K562 (cell line): Measurements from ENCODE around the gene L3MBTL3. TPM values are rescaled to one million over a fixed set of nuclear protein-coding genes. Genes with fewer than 3 reads are reported as not detected.

ENCODE experiments used
- ATAC-seq: fragments of 200-7000 bp; cut with Tn5 transposase; 3 replicates; pipeline ENCODE4 v1.9.1; 2020; ENCODE audit warnings: moderate library complexity
- BruUV-seq: library from RNA; stranded (reverse); fragments of 400-500 nt; replicated peaks from 2 replicates; lab custom pipeline; 2021; lab: Mats Ljungman, UMichigan
- CTCF ChIA-PET: fragments of 300-600 bp; formaldehyde crosslinking; extraction: SDS; loops from one replicate; lab custom pipeline; 2021; ENCODE audit warnings: low intra/inter-chr PET ratio; lab: Yijun Ruan, JAX
- POLR2A ChIA-PET: fragments of 300-600, 350-650 bp; sonication (Branson Sonifier 250); formaldehyde crosslinking; extraction: SDS; loops from one replicate; lab custom pipeline; 2021; ENCODE audit warnings: antibody characterized with exemption, inconsistent platforms; lab: Yijun Ruan, JAX
- DNase-seq, 4 experiments: peaks; one replicate each; pipeline versions ENCODE4 v3.0.0 to v3.0.0-alpha.2; 2011 to 2018; ENCODE audit warnings: low spot score in 3 of 4, mixed read lengths in 3 of 4; ENCODE audit errors: extremely low read depth in 1 of 4
- FAIRE-seq: peaks from 2 replicates; lab custom pipeline; 2011; peaks lifted over from hg19 to GRCh38; lab: Jason Lieb, UNC
- H2AFZ ChIP-seq: 2 replicates; pipeline ENCODE4 v1.6.0; 2011; ENCODE audit warnings: low read depth, low read length, control low read depth, inconsistent platforms
- H3K27ac ChIP-seq: fragments of 200-600 bp; 3 replicates; pipeline ENCODE4 v1.8.0; 2011; ENCODE audit warnings: low read depth, mild to moderate bottlenecking, control low read depth, inconsistent platforms, low read length, moderate library complexity, mixed read lengths; ENCODE audit errors: extremely low read depth
- H3K27me3 ChIP-seq, 2 experiments: fragments of 300-600 bp in 1 of 2; 2 replicates in 1 of 2; 3 replicates in 1 of 2; pipeline versions ENCODE4 v1.6.0 to v1.8.0; 2011; ENCODE audit warnings: inconsistent platforms in 2 of 2, low read length in 2 of 2, mild to moderate bottlenecking in 1 of 2, mixed read lengths in 1 of 2, moderate library complexity in 1 of 2; ENCODE audit not compliant: control insufficient read depth in 2 of 2, insufficient read depth in 2 of 2
- H3K36me3 ChIP-seq: fragments of 300-600 bp; 3 replicates; pipeline ENCODE4 v1.8.0; 2011; ENCODE audit warnings: mild to moderate bottlenecking, low read length, inconsistent platforms; ENCODE audit not compliant: control insufficient read depth, insufficient read depth
- H3K4me1 ChIP-seq, 2 experiments: fragments of 200-600 bp in 1 of 2; replicated peaks in 1 of 2; 2 replicates in 1 of 2; 3 replicates in 1 of 2; pipeline versions ENCODE4 v1.5.1 to v1.8.0; 2011; ENCODE audit warnings: inconsistent platforms in 2 of 2, low read length in 2 of 2, mild to moderate bottlenecking in 1 of 2, mixed read lengths in 1 of 2, moderate library complexity in 1 of 2; ENCODE audit not compliant: control insufficient read depth in 2 of 2, insufficient read depth in 2 of 2
- H3K4me2 ChIP-seq: 2 replicates; pipeline ENCODE4 v1.6.1; 2011; ENCODE audit warnings: low read length, control low read depth, inconsistent platforms, mixed read lengths; ENCODE audit not compliant: insufficient read depth
- H3K4me3 ChIP-seq: fragments of 200-600 bp; sonication (generic), shearing (Covaris generic); 2 replicates; pipeline ENCODE4 v1.5.1; 2016; ENCODE audit warnings: control low read depth, inconsistent platforms
- H3K79me2 ChIP-seq: fragments of 200-600 bp; 3 replicates; pipeline ENCODE4 v1.8.0; 2011; ENCODE audit warnings: low read length, inconsistent platforms; ENCODE audit not compliant: control insufficient read depth, insufficient read depth
- H3K9ac ChIP-seq, 2 experiments: 2 replicates each; pipeline versions ENCODE4 v1.6.0 to v1.6.1; 2011; ENCODE audit warnings: low read depth in 2 of 2, low read length in 2 of 2, control low read depth in 1 of 2, inconsistent platforms in 1 of 2, mild to moderate bottlenecking in 1 of 2, mixed read lengths in 1 of 2; ENCODE audit not compliant: insufficient read depth in 1 of 2
- H3K9me1 ChIP-seq: one replicate; pipeline ENCODE4 v1.6.0; 2011; ENCODE audit warnings: inconsistent platforms, mild to moderate bottlenecking, low read length, moderate library complexity; ENCODE audit not compliant: control insufficient read depth, insufficient read depth
- H3K9me3 ChIP-seq: replicated peaks from 2 replicates; pipeline ENCODE4 v1.5.1; 2011; ENCODE audit warnings: low read depth, low read length, inconsistent platforms; ENCODE audit not compliant: control insufficient read depth, insufficient read depth
- H4K20me1 ChIP-seq: replicated peaks from 2 replicates; pipeline ENCODE4 v1.6.1; 2011; ENCODE audit warnings: low read length, inconsistent platforms, mixed read lengths; ENCODE audit not compliant: control insufficient read depth, insufficient read depth
- COPS2 ChIP-seq: fragments of 450-650 bp; conservative IDR thresholded peaks from 2 replicates; pipeline ENCODE4 v1.6.1; 2016; ENCODE audit warnings: mild to moderate bottlenecking, moderate library complexity
- LEF1 ChIP-seq: fragments of 450-650 bp; IDR thresholded peaks from 2 replicates; pipeline ENCODE4 v1.6.1; 2016; ENCODE audit warnings: mild to moderate bottlenecking
- MITF ChIP-seq: IDR thresholded peaks from 2 replicates; pipeline ENCODE4 v1.6.1; 2014; ENCODE audit warnings: antibody characterized with exemption
- MYNN ChIP-seq, 2 experiments: sonication (generic); formaldehyde crosslinking in 1 of 2; IDR thresholded peaks; 2 replicates each; pipeline versions ENCODE4 v1.5.0 to v1.6.1; 2016 to 2020; ENCODE audit warnings: antibody characterized with exemption in 1 of 2, missing genetic modification reagents in 1 of 2
- NFYB ChIP-seq: IDR thresholded peaks from 2 replicates; pipeline ENCODE4 v1.6.1; 2011; ENCODE audit warnings: mild to moderate bottlenecking, moderate library complexity; ENCODE audit not compliant: insufficient read length; ENCODE audit errors: extremely low read depth
- PHF20 ChIP-seq: fragments of 450-650 bp; IDR thresholded peaks from 2 replicates; pipeline ENCODE4 v1.6.1; 2018; ENCODE audit not compliant: partially characterized antibody
- RBM25 ChIP-seq: fragments of 200-400 bp; formaldehyde crosslinking; IDR thresholded peaks from 2 replicates; pipeline ENCODE4 v1.6.1; 2018; ENCODE audit warnings: low read length, low read depth, moderate library complexity; ENCODE audit not compliant: severe bottlenecking
- SMARCE1 ChIP-seq: fragments of 450-650 bp; IDR thresholded peaks from 2 replicates; pipeline ENCODE4 v1.7.1; 2016; ENCODE audit warnings: mild to moderate bottlenecking
- SRSF3 ChIP-seq: fragments of 200-400 bp; formaldehyde crosslinking; IDR thresholded peaks from 2 replicates; pipeline ENCODE4 v1.6.1; 2016; ENCODE audit warnings: mild to moderate bottlenecking, low read length, moderate library complexity; ENCODE audit not compliant: insufficient read depth
- ZFP30 ChIP-seq: fragments of 250-450 bp; sonication (Bioruptor Pico); IDR thresholded peaks from 2 replicates; pipeline ENCODE4 v1.8.0; 2022; ENCODE audit warnings: moderate library complexity, mild to moderate bottlenecking, inconsistent platforms, borderline replicate concordance
- ZNF121 ChIP-seq: sonication (generic); formaldehyde crosslinking; conservative IDR thresholded peaks from 2 replicates; pipeline ENCODE4 v1.8.0; 2022; ENCODE audit warnings: missing genetic modification reagents
- ZNF449 ChIP-seq: fragments of 250-450 bp; sonication (Bioruptor Pico); IDR thresholded peaks from 2 replicates; pipeline ENCODE4 v1.8.0; 2022; ENCODE audit warnings: moderate library complexity, mild to moderate bottlenecking, inconsistent platforms
- WGBS: fragments of 100-300 bp; shearing (Covaris generic); methylation state at CpG from one replicate; pipeline ENCODE4 v1.1.6; 2016; ENCODE audit warnings: low coverage, mixed read lengths; ENCODE audit not compliant: insufficient coverage; ENCODE audit errors: missing lambda C conversion rate; 5-methylcytosine and 5-hydroxymethylcytosine counted together
- in situ Hi-C: fragments of 300-500 bp; cut with MboI; formaldehyde crosslinking; loops from 4 replicates; pipeline ENCODE4 v1.15.0; 2018; ENCODE audit warnings: inconsistent platforms, mixed read lengths
- intact Hi-C: fragments of 100-400 bp; cut with micrococcal nuclease; formaldehyde crosslinking; loops from 2 replicates; pipeline ENCODE4 v1.14.2; 2022
- polyA plus RNA-seq, 8 experiments: library from polyadenylated mRNA; depleted of rRNA in 4 of 8; stranded (reverse) in 5 of 8; unstranded in 3 of 8; fragments of >200 nt; fragmentation: Nextera tagmentation in 2 of 8; fragmentation: Illumina TruSeq in 1 of 8; extraction: Ambion mirVana in 2 of 8; extraction: Trizol in 1 of 8; gene quantifications; 2 replicates each; pipeline versions ENCODE4 v1.2.1 to v1.2.3, GENCODE V29; 2011 to 2014; ENCODE audit warnings: inconsistent platforms in 1 of 8, missing spikeins in 1 of 8
- total RNA-seq, 7 experiments: library from RNA; depleted of rRNA in 6 of 7; stranded (reverse); fragments of >200 nt in 6 of 7; fragmentation: Illumina TruSeq in 2 of 7; extraction: Trizol in 2 of 7; gene quantifications; 2 replicates each; pipeline versions ENCODE4 v1.2.1 to v1.2.3, GENCODE V29; 2011 to 2021; ENCODE audit warnings: low replicate concordance in 1 of 7

Gene L3MBTL3
- total and polyA plus RNA-seq, 9 of the 15 experiments (the other 6 are each of a cell fraction or from before 2014, with no cell fraction given): 0.83 to 6.9 (median 5.4) TPM

DNA sequence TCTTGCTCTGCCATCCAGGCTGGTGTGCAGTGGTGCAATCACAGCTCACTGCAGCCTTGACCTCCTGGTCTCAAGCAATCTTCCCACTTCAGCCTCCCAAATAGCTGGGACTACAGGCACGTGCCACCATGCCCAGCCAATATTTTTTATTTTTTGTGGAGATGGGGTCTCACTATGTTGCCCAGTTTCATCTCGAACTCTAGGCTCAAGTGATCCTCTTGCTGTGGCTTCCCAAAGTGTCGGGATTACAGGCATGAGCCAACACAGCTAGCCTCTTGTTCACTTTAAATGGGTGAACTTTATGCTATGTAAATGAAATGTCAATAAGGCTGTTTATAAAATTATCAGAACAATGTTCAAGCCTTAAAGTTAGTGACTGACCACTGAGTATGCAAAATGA lies 167.3 kb downstream of the L3MBTL3 start:
- H3K4me3 ChIP-seq: no peak overlapping the region
- no peaks in the 10 kb centered on the region; a peak in 1 of 5 replicates for H3K4me1 ChIP-seq

More for the DNA sequence above, 167.3 kb downstream of the L3MBTL3 start:
- H4K20me1 ChIP-seq: no peaks in the 10 kb centered on the region
- POLR2A ChIA-PET: interaction anchor here (0.6 kb wide), 1 partner anchor 57 kb away, joined by 3 read pairs; no protein-coding TSS in a partner anchor
- H2AFZ ChIP-seq: no peak overlapping the region
- H3K27me3 ChIP-seq: no peaks in the 10 kb centered on the region; a peak in 1 of 5 replicates
- no peaks in the 10 kb centered on the region for H3K36me3 ChIP-seq
- intact Hi-C loops: no loop called here
- WGBS: 2% methylated on average over 3 of the region's 3 CpGs
- no TSS peak for BruUV-seq
- ATAC-seq: no peak
- TF ChIP-seq PHF20 (no peak), ZFP30 (no peak), COPS2 (no peak), RBM25 (peak; percentile 9), SMARCE1 (no peak), ZNF449 (CRISPR knock-in tag) (no peak), MYNN (IDR thresholded peaks at IDR 0.05) (no peak), MYNN (CRISPR knock-in tag; IDR thresholded peaks at IDR 0.05) (no peak), SRSF3 (no peak), ZNF121 (CRISPR knock-in tag) (peak; percentile 69), LEF1 (no peak), NFYB (no peak), MITF (no peak)
- CTCF ChIA-PET: no interaction called here
- no peak for FAIRE-seq
- no peak for DNase-seq
- in situ Hi-C loops: no loop called here
- H3K79me2 ChIP-seq: no peaks in the 10 kb centered on the region
- H3K9me3 ChIP-seq: no peaks in the 10 kb centered on the region
- H3K27ac ChIP-seq: no peak overlapping the region
- no peak overlapping the region for H3K9ac ChIP-seq
- no peaks in the 10 kb centered on the region for H3K9me1 ChIP-seq
- no peak overlapping the region for H3K4me2 ChIP-seq
